GM10847 (cell line): ENCODE data around the gene ASH1L.

Experiments used
- POLR2A ChIP-seq: IDR thresholded peaks from 2 replicates; pipeline ENCODE4 v1.6.1; 2011; ENCODE audit not compliant: insufficient read length; ENCODE audit errors: extremely low read depth

Gene ASH1L

DNA sequence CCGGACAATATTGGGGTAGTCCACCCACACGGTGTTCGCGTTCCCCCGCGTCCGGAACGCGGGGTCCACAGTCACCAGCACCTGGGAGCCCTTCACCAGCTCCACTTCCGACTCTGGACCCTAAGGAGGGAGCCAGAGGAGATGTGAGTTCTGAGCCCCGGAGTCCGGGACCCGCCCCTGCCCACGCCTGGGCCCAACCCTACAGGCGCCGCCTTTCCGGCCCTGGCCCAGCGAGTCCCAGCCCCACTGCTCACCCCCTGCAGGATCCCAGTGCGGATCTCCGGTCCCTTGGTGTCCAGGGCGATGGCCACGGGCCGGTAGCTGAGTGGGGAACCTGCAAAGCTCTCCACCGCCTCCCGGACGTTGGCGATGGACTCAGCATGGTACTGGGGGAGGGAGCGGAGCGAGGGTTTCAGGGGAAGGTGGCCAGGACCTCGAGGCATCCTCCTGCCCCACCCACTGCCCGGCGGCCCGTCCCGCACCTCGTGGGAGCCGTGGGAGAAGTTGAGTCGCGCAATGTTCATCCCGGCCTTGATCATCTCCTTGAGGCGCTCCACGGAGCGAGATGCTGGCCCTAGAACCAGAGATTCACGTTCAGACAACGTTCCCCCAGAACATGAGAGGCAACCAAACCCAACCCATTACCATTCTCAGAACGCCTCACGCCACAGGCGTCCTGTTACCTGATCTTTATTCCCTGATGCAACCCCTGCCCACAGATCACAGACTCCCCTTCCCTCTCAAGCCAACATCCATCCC is 267.2 kb downstream of the ASH1L start:
- TF ChIP-seq POLR2A, result no peak

DNA sequence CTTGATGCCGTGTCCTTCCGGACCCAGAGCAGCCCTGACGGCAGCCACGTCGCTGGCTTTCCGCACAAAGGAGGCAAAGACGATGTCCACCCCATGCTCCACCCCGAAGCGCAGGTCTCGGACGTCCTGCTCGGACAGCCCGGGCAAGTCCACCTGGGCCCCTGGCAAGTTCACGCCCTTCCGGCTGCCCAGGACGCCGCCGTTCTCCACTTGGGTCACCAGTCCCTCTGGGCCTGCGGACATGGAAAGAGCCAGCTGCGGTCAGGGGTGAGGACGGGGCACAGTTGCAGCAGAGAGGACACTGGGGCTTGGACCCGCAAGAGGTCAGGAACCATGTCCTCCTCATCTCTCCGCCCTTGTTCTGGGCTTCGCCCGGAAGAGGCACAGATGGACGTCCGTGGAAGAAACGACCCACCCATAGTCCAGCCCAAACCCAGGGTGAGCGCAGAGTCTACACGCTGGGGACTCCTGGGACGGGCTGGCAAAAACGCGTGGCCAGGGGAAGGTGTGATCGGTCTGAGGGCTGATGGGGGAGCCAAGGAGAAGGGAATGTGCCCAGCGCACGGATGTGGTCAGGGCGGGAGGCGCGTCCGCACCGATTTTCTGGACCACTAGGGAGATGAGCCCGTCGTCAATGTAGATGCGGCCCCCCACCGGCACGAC is 268.0 kb downstream of the ASH1L start:
- no peak for TF ChIP-seq POLR2A

DNA sequence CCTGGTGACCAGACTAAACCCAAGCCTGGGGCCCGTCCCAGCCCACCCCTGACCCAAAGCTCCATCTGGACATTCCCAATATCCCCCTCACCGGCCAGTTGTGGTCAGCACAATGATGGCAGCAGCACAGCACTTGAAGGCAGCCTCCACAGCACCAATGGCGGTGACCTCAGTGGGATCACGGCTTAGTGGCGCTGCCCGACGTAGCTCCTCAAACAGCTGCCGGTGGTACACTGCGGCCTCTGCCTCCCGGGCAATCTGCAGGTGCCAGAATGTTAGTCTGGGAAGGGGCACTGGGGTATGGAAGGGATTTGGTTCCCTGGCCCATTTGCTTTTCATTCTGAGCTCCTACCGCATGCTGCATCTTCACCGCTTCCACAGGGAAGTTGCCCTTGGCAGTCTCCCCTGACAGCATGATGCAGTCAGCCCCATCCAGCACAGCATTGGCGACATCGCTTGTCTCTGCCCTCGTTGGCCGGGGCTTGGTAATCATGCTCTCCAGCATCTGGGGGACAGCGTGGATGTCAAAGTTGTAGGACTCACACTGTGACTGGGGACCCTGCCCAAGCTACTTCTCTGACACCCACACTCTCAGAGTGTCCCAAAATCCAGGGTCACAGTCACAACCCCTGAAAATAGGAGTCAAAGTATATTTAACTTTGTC is 269.4 kb downstream of the ASH1L start:
- TF ChIP-seq POLR2A, result no peak

DNA sequence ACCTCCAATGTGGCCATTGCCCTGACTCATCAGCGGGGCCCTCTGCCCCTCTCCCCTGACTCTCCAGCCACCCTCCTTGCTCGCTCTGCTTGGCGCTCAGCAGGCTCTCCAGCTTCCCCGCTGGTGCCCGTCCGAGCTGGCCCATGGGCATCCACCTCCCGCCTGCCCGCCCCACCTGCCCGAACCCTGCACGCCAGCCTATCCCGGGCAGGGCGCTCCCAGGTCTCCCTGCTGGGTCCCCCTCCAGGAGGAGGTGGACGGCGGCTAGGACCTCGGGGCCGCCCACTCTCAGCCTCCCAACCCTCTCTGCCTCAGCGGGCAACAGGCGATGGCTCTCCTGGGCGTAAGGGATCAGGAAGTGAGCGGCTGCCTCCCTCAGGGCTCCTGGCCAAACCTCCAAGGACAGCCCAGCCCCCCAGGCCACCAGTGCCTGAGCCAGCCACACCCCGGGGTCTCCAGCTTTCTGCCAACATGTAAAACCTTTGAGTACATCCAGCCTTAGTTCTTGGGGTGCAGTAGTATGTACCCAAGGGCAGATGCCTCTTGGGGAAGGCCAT is 274.5 kb downstream of the ASH1L start:
- no peak for TF ChIP-seq POLR2A

DNA sequence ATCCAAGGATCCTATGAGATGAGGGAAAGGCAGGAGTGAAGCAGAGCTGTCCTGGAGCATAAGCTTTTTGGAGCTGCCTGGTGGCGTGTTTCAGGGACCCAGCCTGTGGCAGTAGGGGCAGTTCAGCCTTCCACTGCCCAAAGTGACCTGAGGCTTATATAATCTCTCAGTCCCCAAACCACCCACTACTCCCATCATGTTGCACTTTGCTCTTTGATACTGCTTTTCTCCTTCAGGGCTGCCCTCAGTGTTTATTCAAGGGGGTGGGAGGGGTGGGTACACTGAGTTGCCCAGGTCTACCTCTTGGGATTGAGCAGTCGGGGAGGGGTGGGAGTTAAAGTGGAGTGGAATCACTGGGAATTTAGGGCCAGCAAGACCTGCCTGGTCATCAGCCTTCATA is 276.1 kb downstream of the ASH1L start:
- no peak for TF ChIP-seq POLR2A

DNA sequence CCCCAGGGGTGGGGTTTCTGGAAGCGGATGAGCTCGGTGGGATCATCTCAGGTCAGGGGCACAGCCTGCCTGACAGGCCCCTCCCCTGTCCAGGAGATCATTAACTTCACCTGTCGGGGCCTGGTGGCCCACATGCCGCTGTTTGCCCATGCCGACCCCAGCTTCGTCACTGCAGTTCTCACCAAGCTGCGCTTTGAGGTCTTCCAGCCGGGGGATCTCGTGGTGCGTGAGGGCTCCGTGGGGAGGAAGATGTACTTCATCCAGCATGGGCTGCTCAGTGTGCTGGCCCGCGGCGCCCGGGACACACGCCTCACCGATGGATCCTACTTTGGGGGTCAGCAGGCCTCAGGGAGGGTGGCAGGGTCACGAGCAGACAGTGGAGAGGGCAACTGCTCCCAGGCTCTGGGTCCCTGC is 277.0 kb downstream of the ASH1L start:
- no peak for TF ChIP-seq POLR2A
